ENCODE results near the gene HIGD1B. TPM values are rescaled to one million over a fixed set of nuclear protein-coding genes. Genes with fewer than 3 reads are reported as not detected.

Gene HIGD1B
- total and polyA plus RNA-seq, 2 of the 13 experiments (the other 11 are each of a cell fraction or from before 2014, with no cell fraction given): not detected

DNA sequence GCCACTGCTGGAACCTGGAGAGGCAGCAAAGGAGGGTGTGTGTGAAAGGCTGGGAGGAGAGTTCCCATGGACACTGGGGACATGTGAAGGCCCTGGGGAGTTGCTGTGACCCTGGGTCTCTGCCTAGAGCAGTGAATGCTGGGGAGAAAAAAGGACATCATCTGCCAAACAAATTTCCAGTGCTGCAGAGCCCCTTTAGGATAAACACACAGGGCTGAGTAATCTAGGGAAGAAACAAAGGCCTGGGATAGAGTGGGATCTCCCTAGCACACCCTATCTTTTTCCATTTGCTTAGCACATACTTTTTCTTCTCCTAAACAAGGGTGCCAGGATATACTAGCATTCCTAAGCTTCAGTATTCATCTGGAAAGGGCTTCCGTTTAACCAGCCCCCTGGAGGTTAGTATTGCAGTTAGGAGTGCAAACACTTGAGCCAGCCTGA, 3.3 kb upstream of the HIGD1B start (continued):
- no peak for TF ChIP-seq KLF12 (CRISPR knock-in tag; IDR thresholded peaks at IDR 0.05; ENCODE audit: borderline replicate concordance)
- TF ChIP-seq NFE2L1 (CRISPR knock-in tag; IDR thresholded peaks at IDR 0.05; ENCODE audit: borderline replicate concordance): no peak

DNA sequence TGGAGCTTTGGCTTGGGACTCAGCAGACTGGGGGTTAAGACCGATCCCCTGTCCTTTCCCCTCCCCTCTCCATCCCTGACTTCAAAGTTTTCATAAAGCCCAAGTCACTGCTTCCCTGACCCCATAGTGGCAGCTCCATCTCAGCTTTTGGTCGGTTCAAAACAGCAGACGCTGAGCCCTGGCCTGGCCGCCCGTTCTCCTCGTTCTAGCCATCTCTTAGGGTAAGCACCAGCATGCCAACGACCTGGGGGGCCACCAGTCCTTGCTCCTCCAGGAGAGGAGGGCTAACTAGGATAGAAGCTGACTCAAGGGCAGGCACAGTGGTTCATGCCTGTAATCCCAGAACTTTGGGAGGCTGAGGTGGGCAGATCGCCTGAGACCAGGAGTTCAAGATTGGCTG, 1.5 kb upstream of the HIGD1B start:
- H3K4me2 ChIP-seq (ENCODE audit: low read depth, low read length): no peak overlapping the region
- BruUV-seq (replicated peaks): no TSS peak
- POLR2A ChIA-PET: no interaction called here
- H3K27me3 ChIP-seq (ENCODE audit: control insufficient read depth in 1 of 2, insufficient read depth in 2 of 2, low read length in 2 of 2): peaks cover 0 to 5% of the 10 kb centered on the region in 2 experiments; a peak in 1 of 5 replicates
- H3K27ac ChIP-seq (ENCODE audit: extremely low read length, insufficient read depth, low read length): no peak overlapping the region
- ATAC-seq (no peak), DNase-seq (ENCODE audit: low spot score) (no peak), FAIRE-seq (no peak)
- TF ChIP-seq ZNF451 (CRISPR knock-in tag; IDR thresholded peaks at IDR 0.05): no peak
- TF ChIP-seq, protein P1, sequence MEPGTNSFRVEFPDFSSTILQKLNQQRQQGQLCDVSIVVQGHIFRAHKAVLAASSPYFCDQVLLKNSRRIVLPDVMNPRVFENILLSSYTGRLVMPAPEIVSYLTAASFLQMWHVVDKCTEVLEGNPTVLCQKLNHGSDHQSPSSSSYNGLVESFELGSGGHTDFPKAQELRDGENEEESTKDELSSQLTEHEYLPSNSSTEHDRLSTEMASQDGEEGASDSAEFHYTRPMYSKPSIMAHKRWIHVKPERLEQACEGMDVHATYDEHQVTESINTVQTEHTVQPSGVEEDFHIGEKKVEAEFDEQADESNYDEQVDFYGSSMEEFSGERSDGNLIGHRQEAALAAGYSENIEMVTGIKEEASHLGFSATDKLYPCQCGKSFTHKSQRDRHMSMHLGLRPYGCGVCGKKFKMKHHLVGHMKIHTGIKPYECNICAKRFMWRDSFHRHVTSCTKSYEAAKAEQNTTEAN (CRISPR knock-in tag; conservative IDR thresholded peaks at IDR 0.05): no peak
- TF ChIP-seq RFX5 (IDR thresholded peaks at IDR 0.05; ENCODE audit: low read depth, low read length): no peak
- TF ChIP-seq, protein P2, sequence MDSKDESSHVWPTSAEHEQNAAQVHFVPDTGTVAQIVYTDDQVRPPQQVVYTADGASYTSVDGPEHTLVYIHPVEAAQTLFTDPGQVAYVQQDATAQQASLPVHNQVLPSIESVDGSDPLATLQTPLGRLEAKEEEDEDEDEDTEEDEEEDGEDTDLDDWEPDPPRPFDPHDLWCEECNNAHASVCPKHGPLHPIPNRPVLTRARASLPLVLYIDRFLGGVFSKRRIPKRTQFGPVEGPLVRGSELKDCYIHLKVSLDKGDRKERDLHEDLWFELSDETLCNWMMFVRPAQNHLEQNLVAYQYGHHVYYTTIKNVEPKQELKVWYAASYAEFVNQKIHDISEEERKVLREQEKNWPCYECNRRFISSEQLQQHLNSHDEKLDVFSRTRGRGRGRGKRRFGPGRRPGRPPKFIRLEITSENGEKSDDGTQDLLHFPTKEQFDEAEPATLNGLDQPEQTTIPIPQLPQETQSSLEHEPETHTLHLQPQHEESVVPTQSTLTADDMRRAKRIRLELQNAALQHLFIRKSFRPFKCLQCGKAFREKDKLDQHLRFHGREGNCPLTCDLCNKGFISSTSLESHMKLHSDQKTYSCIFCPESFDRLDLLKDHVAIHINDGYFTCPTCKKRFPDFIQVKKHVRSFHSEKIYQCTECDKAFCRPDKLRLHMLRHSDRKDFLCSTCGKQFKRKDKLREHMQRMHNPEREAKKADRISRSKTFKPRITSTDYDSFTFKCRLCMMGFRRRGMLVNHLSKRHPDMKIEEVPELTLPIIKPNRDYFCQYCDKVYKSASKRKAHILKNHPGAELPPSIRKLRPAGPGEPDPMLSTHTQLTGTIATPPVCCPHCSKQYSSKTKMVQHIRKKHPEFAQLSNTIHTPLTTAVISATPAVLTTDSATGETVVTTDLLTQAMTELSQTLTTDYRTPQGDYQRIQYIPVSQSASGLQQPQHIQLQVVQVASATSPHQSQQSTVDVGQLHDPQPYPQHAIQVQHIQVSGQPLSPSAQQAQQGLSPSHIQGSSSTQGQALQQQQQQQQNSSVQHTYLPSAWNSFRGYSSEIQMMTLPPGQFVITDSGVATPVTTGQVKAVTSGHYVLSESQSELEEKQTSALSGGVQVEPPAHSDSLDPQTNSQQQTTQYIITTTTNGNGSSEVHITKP (CRISPR knock-in tag; IDR thresholded peaks at IDR 0.05; ENCODE audit: low read depth): no peak
- no peak for TF ChIP-seq SMC3 (IDR thresholded peaks at IDR 0.05; ENCODE audit: low read length)
- CTCF ChIA-PET (ENCODE audit: low intra/inter-chr PET ratio, low total read pairs): no interaction called here
- H3K9ac ChIP-seq (ENCODE audit: insufficient read depth, low read depth, low read length): no peak overlapping the region
- no peaks in the 10 kb centered on the region; the same call in 1 of the 2 replicates for H4K20me1 ChIP-seq (ENCODE audit: insufficient read depth, low read length)
- in situ Hi-C loops (cut with HindIII; ENCODE audit: extremely low pct_ligation_motif_present, low pct_unique_long_range_greater_than_20kb) (no loop called here), intact Hi-C loops (cut with micrococcal nuclease; ENCODE audit: unreplicated experiment) (no loop called here)
- 78% methylated on average over 8 of the region's 8 CpGs for WGBS (ENCODE audit: low lambda C conversion rate)
- H3K4me1 ChIP-seq (ENCODE audit: insufficient read depth, low read length): peaks cover 14% of the 10 kb centered on the region; the same call in 1 of the 2 replicates
- no peaks in the 10 kb centered on the region for H3K9me3 ChIP-seq (ENCODE audit: low read length)
- H3K36me3 ChIP-seq (replicated peaks in 1 of 2; ENCODE audit: control insufficient read depth in 1 of 2, insufficient read depth in 2 of 2, low read length in 2 of 2): peaks cover 5 to 16% of the 10 kb centered on the region in 2 experiments
- H3K79me2 ChIP-seq (ENCODE audit: insufficient read depth, low read length): no peaks in the 10 kb centered on the region
- no peak overlapping the region for H2AFZ ChIP-seq (ENCODE audit: low read length)
- no peak overlapping the region for H3K4me3 ChIP-seq (replicated peaks in 1 of 3; ENCODE audit: insufficient read depth in 1 of 3, low read depth in 2 of 3, low read length in 3 of 3)

Data from HepG2 (cell line).